Measurements from ENCODE around the gene MOXD1.

- TF ChIP-seq CTCF (IDR thresholded peaks at IDR 0.05) = no peak
- TF ChIP-seq POLR2A (IDR thresholded peaks at IDR 0.05) = no peak
- peak in 1 of 2 donors; percentile 24 for TF ChIP-seq EP300 (IDR thresholded peaks at IDR 0.05)
Measured at GRCh38 chr6:132365281-132365907, 35.9 kb downstream of the MOXD1 start.

All from tibial nerve (tissue), 4 donors.